MM.1S (cell line): Measurements from ENCODE around the gene PRICKLE3.

Experiments
- DNase-seq: peaks from one replicate; pipeline ENCODE4 v3.0.0-alpha.2; 2015
- H2AFZ ChIP-seq: fragments of 300-600 bp; sonication (generic); 2 replicates; pipeline ENCODE4 v1.6.0; 2016; ENCODE audit warnings: antibody characterized with exemption, low read length
- H3F3A ChIP-seq: fragments of 300-600 bp; sonication (generic); 2 replicates; pipeline ENCODE4 v1.6.1; 2016; ENCODE audit warnings: mild to moderate bottlenecking, antibody characterized with exemption, low read length, moderate library complexity, mixed read lengths; ENCODE audit not compliant: insufficient read depth
- H3K27ac ChIP-seq: fragments of 300-600 bp; sonication (generic); 2 replicates; pipeline ENCODE4 v1.5.1; 2016; ENCODE audit warnings: mild to moderate bottlenecking, low read length
- H3K27me3 ChIP-seq: fragments of 300-600 bp; sonication (generic); replicated peaks from 2 replicates; pipeline ENCODE4 v1.6.0; 2016; ENCODE audit warnings: low read length; ENCODE audit not compliant: insufficient read depth
- H3K36me3 ChIP-seq: fragments of 300-600 bp; sonication (generic); replicated peaks from 2 replicates; pipeline ENCODE4 v1.6.1; 2016; ENCODE audit warnings: mild to moderate bottlenecking, low read length, mixed read lengths; ENCODE audit not compliant: insufficient read depth
- H3K4me1 ChIP-seq: fragments of 300-600 bp; sonication (generic); 2 replicates; pipeline ENCODE4 v1.6.1; 2016; ENCODE audit warnings: low read length, mixed read lengths
- H3K4me2 ChIP-seq: fragments of 300-600 bp; sonication (generic); 2 replicates; pipeline ENCODE4 v1.6.0; 2016; ENCODE audit warnings: low read depth, low read length
- H3K4me3 ChIP-seq: fragments of 300-600 bp; sonication (generic); 2 replicates; pipeline ENCODE4 v1.5.1; 2016; ENCODE audit warnings: low read length, mixed read lengths
- H3K79me2 ChIP-seq: fragments of 300-600 bp; sonication (generic); 2 replicates; pipeline ENCODE4 v1.6.1; 2016; ENCODE audit warnings: mixed run types, low read length, mixed read lengths
- H3K9ac ChIP-seq: fragments of 300-600 bp; sonication (generic); 2 replicates; pipeline ENCODE4 v1.6.1; 2016; ENCODE audit warnings: low read length, mixed read lengths
- H3K9me2 ChIP-seq: fragments of 300-600 bp; sonication (generic); replicated peaks from 2 replicates; pipeline ENCODE4 v1.6.1; 2016; ENCODE audit warnings: mild to moderate bottlenecking, low read length, mixed read lengths; ENCODE audit not compliant: insufficient read depth
- H3K9me3 ChIP-seq: fragments of 300-600 bp; sonication (generic); replicated peaks from 2 replicates; pipeline ENCODE4 v1.6.1; 2016; ENCODE audit warnings: mild to moderate bottlenecking, low read length, mixed read lengths; ENCODE audit not compliant: insufficient read depth
- H4K20me1 ChIP-seq: fragments of 300-600 bp; sonication (generic); 2 replicates; pipeline ENCODE4 v1.6.1; 2016; ENCODE audit warnings: mild to moderate bottlenecking, low read length, moderate library complexity, mixed read lengths; ENCODE audit not compliant: insufficient read depth
- EZH2 ChIP-seq: fragments of 300-600 bp; sonication (generic); optimal IDR thresholded peaks from 2 replicates; pipeline ENCODE3; 2017; ENCODE audit warnings: low read depth, mild to moderate bottlenecking, antibody characterized with exemption, low read length, mixed read lengths
- EZH2phosphoT487 ChIP-seq: fragments of 300-600 bp; sonication (generic); IDR thresholded peaks from 2 replicates; pipeline ENCODE4 v1.6.1; 2018; ENCODE audit warnings: antibody characterized with exemption, low read length
- TF ChIP-seq, protein P1 (sequence below): fragments of 300-600 bp; sonication (generic); IDR thresholded peaks from 2 replicates; pipeline ENCODE4 v1.5.1; 2016; ENCODE audit warnings: antibody characterized with exemption, low read length, mixed read lengths

PRICKLE3 gene

DNA sequence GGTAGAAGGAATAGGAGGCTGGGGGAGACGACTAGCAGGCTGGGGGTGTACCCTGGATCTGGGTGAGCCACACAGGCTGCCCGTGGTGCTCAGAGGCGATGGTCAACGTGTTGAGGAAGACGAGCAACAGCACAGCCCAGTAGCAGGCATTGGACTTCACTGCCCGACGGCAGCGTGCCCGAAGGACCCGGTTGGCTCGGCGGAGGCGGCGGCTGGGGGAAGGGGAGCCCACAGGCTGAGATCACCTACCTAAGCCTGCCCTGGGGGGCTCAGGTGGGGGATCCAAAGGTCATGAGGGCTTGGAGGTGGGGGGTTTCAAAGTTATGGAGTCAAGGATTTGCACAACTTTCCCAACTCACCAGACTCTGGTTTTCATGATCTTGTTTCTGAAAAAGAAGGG lies 39.7 kb upstream of the PRICKLE3 start:
- no peak for TF ChIP-seq EZH2phosphoT487
- Histone ChIP-seq H2AFZ (no peak overlapping the region), H3K9me2 (no peaks in the 10 kb centered on the region), H4K20me1 (no peaks in the 10 kb centered on the region), H3K4me1 (no peaks in the 10 kb centered on the region), H3K9ac (no peak overlapping the region), H3K27me3 (no peaks in the 10 kb centered on the region), H3K9me3 (no peaks in the 10 kb centered on the region), H3K79me2 (no peaks in the 10 kb centered on the region), H3K4me3 (no peak overlapping the region), H3K27ac (no peak overlapping the region), H3F3A (no peaks in the 10 kb centered on the region), H3K4me2 (no peak overlapping the region), H3K36me3 (no peaks in the 10 kb centered on the region)
- no peak for DNase-seq

DNA sequence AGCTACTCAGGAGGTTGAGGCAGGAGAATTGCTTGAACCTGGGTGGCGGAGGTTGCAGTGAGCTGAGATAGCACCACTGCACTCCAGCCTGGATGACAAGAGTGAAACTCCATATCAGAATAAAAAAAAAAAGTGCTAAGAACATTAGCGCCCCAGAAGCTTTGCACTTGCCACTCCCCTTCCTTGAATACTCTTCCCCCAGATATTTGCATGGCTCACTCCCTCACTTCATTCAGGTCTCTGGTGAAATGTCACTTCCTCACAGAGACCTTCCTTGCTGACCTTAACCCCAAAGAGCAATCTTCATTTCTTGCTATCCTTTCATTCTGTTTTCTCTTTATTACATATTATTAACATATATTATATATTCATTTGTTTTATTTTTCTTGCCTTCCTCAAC lies 35.7 kb upstream of the PRICKLE3 start:
- Histone ChIP-seq H4K20me1 (no peaks in the 10 kb centered on the region), H3K79me2 (no peaks in the 10 kb centered on the region), H3K9me3 (no peaks in the 10 kb centered on the region), H2AFZ (no peak overlapping the region), H3K4me3 (no peak overlapping the region), H3K9me2 (no peaks in the 10 kb centered on the region), H3K4me1 (no peaks in the 10 kb centered on the region), H3F3A (no peaks in the 10 kb centered on the region), H3K36me3 (no peaks in the 10 kb centered on the region), H3K4me2 (no peak overlapping the region), H3K9ac (no peak overlapping the region), H3K27ac (no peak overlapping the region), H3K27me3 (no peaks in the 10 kb centered on the region)
- no peak for DNase-seq
- TF ChIP-seq, protein P1, sequence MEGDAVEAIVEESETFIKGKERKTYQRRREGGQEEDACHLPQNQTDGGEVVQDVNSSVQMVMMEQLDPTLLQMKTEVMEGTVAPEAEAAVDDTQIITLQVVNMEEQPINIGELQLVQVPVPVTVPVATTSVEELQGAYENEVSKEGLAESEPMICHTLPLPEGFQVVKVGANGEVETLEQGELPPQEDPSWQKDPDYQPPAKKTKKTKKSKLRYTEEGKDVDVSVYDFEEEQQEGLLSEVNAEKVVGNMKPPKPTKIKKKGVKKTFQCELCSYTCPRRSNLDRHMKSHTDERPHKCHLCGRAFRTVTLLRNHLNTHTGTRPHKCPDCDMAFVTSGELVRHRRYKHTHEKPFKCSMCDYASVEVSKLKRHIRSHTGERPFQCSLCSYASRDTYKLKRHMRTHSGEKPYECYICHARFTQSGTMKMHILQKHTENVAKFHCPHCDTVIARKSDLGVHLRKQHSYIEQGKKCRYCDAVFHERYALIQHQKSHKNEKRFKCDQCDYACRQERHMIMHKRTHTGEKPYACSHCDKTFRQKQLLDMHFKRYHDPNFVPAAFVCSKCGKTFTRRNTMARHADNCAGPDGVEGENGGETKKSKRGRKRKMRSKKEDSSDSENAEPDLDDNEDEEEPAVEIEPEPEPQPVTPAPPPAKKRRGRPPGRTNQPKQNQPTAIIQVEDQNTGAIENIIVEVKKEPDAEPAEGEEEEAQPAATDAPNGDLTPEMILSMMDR: no peak
- TF ChIP-seq EZH2phosphoT487: no peak
- no peak for TF ChIP-seq EZH2

DNA sequence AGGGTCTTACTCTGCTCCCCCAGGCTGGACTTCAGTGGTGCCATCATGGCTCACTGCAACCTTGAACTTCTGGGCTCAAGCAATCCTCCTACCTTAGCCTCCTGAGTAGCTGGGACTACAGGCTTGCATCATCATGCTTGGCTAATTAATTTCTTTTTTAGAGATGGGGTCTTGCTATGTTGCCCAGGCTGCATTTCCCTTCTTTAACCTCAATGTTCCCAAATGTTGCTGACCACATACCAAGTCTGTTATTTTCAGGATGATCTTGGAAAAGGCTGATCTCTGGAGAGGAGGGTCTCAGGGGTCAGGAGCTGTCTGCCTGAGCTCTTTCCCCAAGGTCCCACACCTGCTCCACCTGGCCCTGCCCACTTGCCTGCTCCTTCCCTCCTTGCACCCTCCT lies 33.9 kb upstream of the PRICKLE3 start:
- Histone ChIP-seq H3K4me3 (no peak overlapping the region), H3K27ac (no peak overlapping the region), H2AFZ (no peak overlapping the region), H4K20me1 (no peaks in the 10 kb centered on the region), H3K9me2 (no peaks in the 10 kb centered on the region), H3K9ac (no peak overlapping the region), H3F3A (no peaks in the 10 kb centered on the region), H3K36me3 (no peaks in the 10 kb centered on the region), H3K27me3 (no peaks in the 10 kb centered on the region), H3K4me2 (no peak overlapping the region), H3K9me3 (no peaks in the 10 kb centered on the region), H3K79me2 (no peaks in the 10 kb centered on the region), H3K4me1 (no peaks in the 10 kb centered on the region)
- DNase-seq: no peak
- no peak for TF ChIP-seq EZH2
- no peak for TF ChIP-seq EZH2phosphoT487
- TF ChIP-seq, protein P1: no peak

DNA sequence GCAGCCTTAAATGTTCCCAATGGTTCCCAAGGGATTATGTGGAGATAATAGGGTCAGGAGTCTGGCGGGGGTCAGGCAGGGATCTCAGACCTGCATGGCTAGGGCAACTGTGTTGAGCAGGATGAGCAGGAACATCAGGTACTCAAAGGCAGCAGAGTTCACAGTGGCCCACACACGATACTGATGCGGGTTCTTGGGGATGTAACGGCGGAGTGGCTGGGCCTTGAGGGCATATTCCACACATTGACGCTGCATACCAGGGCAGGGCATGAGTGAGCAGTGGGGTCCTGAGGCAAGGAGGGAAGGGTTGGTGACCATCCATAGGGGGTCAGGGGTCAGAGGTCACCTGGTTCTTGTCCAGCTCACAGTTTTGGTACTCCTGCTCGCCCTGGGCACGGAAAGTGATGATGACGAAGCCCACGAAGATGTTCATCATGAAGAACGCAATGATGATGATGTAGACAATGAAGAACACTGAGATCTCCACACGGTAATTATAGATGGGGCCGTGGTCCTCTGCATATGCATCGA lies 28.9 kb upstream of the PRICKLE3 start:
- H3F3A ChIP-seq: no peaks in the 10 kb centered on the region

More for the DNA sequence above, 28.9 kb upstream of the PRICKLE3 start:
- no peaks in the 10 kb centered on the region for H3K79me2 ChIP-seq
- H3K27me3 ChIP-seq: no peaks in the 10 kb centered on the region
- no peaks in the 10 kb centered on the region for H3K9me3 ChIP-seq
- no peaks in the 10 kb centered on the region for H3K9me2 ChIP-seq
- no peak for DNase-seq
- H3K4me3 ChIP-seq: no peak overlapping the region
- no peaks in the 10 kb centered on the region for H4K20me1 ChIP-seq
- H3K4me1 ChIP-seq: no peaks in the 10 kb centered on the region
- no peak for TF ChIP-seq EZH2
- TF ChIP-seq, protein P1: no peak
- TF ChIP-seq EZH2phosphoT487: no peak
- no peak overlapping the region for H2AFZ ChIP-seq
- no peak overlapping the region for H3K27ac ChIP-seq
- H3K4me2 ChIP-seq: no peak overlapping the region
- H3K9ac ChIP-seq: no peak overlapping the region
- H3K36me3 ChIP-seq: no peaks in the 10 kb centered on the region
